GM12874 (cell line): ENCODE results near the gene RAB22A.

Experiments
- TF ChIP-seq, protein P1 (sequence below): IDR thresholded peaks from 2 replicates; pipeline ENCODE4 v1.5.1; 2011; ENCODE audit warnings: low read depth, mild to moderate bottlenecking, control low read depth, low read length, moderate library complexity; ENCODE audit not compliant: insufficient read depth

RAB22A gene

DNA sequence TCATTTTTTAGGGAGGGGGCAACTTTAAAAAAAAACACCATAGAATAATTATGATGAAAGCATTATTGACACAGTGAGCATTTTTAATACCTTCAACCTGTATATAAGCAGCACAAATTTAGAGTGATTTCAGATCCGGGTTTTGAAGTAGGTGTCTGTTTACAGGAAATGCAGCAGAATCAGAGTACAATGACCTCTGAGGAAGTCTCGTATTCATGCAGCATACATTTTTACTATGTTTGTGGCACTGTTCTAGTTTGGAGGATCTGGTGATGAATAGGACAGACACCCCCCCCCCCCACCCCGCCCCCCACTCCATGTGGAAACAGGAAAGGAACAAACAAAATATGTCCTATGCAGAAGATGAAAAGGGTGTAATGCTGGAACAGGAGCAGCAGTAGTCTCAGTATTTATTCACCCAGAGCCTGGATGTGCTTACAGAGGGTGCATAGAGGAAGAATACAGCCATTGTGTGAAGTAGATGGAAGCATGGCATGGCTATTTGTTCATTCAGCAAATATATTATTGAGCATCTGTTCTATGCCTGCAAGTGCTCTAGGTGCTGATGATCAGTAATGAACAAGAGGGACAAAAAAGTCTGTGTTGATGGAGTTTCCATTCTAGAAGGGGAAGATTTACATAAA is 99.2 kb downstream of the RAB22A start:
- TF ChIP-seq, protein P1, sequence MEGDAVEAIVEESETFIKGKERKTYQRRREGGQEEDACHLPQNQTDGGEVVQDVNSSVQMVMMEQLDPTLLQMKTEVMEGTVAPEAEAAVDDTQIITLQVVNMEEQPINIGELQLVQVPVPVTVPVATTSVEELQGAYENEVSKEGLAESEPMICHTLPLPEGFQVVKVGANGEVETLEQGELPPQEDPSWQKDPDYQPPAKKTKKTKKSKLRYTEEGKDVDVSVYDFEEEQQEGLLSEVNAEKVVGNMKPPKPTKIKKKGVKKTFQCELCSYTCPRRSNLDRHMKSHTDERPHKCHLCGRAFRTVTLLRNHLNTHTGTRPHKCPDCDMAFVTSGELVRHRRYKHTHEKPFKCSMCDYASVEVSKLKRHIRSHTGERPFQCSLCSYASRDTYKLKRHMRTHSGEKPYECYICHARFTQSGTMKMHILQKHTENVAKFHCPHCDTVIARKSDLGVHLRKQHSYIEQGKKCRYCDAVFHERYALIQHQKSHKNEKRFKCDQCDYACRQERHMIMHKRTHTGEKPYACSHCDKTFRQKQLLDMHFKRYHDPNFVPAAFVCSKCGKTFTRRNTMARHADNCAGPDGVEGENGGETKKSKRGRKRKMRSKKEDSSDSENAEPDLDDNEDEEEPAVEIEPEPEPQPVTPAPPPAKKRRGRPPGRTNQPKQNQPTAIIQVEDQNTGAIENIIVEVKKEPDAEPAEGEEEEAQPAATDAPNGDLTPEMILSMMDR, result no peak

DNA sequence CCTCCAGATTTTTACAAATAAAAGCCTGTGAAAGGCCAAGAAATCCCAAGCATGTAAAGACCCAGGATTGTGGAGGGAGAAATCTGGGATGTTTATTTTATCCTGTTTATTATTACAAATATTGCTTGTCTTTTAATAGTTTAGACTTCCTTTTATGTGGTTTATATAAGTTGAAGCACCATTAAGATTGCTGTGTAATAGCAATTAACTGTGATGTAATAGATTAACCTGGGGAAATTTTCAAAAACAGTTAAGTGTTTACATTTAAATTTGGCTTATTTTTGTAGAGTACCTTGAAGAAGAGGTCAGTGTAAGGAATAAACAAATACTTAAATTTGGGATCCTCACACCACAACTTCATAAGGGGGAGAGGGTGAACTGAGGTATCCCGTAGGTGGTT is 106.5 kb downstream of the RAB22A start:
- TF ChIP-seq, protein P1, result no peak

DNA sequence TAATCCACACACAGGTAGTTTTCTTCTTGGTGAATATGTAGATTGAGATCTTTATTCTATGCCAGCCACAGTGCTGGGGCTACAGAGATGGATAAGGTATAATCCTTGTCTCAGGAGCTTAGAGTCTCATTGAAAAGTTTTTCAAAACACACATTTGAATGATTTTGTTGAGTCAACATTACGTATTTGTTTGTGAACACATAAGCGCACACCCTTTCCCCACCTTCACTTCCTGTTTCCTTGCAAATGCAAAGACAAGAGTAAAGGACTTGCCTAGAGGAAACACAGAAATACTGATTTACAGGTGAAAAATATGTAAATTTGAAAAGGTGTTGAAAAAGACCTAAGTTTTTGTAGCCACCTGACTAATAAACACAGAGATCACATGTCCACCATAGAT is 107.3 kb downstream of the RAB22A start:
- TF ChIP-seq, protein P1, result no peak
